BJ (cell line): ENCODE measurements around the gene MBD4. TPM values are rescaled to one million over a fixed set of nuclear protein-coding genes. Genes with fewer than 3 reads are reported as not detected.

ENCODE experiments used
- CTCF ChIA-PET: fragments of 350-600 bp; formaldehyde crosslinking; extraction: SDS; loops from one replicate; lab custom pipeline; 2021; ENCODE audit warnings: antibody characterized with exemption, inconsistent platforms; lab: Yijun Ruan, JAX
- POLR2A ChIA-PET: fragments of 300-600 bp; sonication (Branson Sonifier 250); formaldehyde crosslinking; extraction: SDS; loops from one replicate; lab custom pipeline; 2021; ENCODE audit warnings: antibody characterized with exemption; lab: Charles Lee
- DNase-seq: peaks from one replicate; pipeline ENCODE4 v3.0.0-alpha.2; 2011; ENCODE audit warnings: low read depth
- H3K27me3 ChIP-seq: 2 replicates; pipeline ENCODE4 v1.6.0; 2011; ENCODE audit warnings: low read length; ENCODE audit not compliant: control insufficient read depth, insufficient read depth
- H3K36me3 ChIP-seq: 2 replicates; pipeline ENCODE4 v1.5.1; 2011; ENCODE audit warnings: low read length; ENCODE audit not compliant: control insufficient read depth, insufficient read depth
- H3K4me3 ChIP-seq: 2 replicates; pipeline ENCODE4 v1.5.1; 2011; ENCODE audit warnings: low read depth, mild to moderate bottlenecking, control low read depth, low read length
- CTCF ChIP-seq: IDR thresholded peaks from 2 replicates; pipeline ENCODE4 v1.5.1; 2011; ENCODE audit warnings: low read depth, mild to moderate bottlenecking, control low read depth, inconsistent platforms, low read length, moderate library complexity; ENCODE audit not compliant: insufficient read depth
- polyA plus RNA-seq: library from polyadenylated mRNA; depleted of rRNA; stranded (reverse); fragments of >200 nt; gene quantifications from 2 replicates; pipeline ENCODE4 v1.2.3, GENCODE V29; 2011

MBD4 gene
- polyA plus RNA-seq, 1 experiment = 17.5 TPM

- no peak for TF ChIP-seq CTCF
- Histone ChIP-seq H3K36me3 (no peaks in the 10 kb centered on the region), H3K27me3 (no peaks in the 10 kb centered on the region), H3K4me3 (no peak overlapping the region)
- ChIA-PET CTCF (no interaction called here), POLR2A (no interaction called here)
- DNase-seq = no peak
Observed at GRCh38 chr3:129410971-129411370, 28.8 kb downstream of the MBD4 start.

GRCh38 chr3:129409541-129409940, 30.2 kb downstream of the MBD4 start:
- ChIA-PET CTCF (interaction anchor here (0.6 to 2.0 kb wide), 3 partner anchors 10 to 26 kb away, joined by 3 to 6 read pairs (median 4); no protein-coding TSS in a partner anchor), POLR2A (interaction anchor here (0.7 kb wide), 1 partner anchor 8 kb away, joined by 3 read pairs; no protein-coding TSS in a partner anchor)
- no peak for TF ChIP-seq CTCF
- DNase-seq = no peak
- no peaks in the 10 kb centered on the region for H3K36me3 ChIP-seq
- H3K4me3 ChIP-seq = no peak overlapping the region
- H3K27me3 ChIP-seq = no peaks in the 10 kb centered on the region

- CTCF ChIA-PET = interaction anchor here (0.7 kb wide), 1 partner anchor 10 kb away, joined by 3 read pairs; no protein-coding TSS in a partner anchor
Observed at GRCh38 chr3:129404610-129405009, 35.1 kb downstream of the MBD4 start.

DNA sequence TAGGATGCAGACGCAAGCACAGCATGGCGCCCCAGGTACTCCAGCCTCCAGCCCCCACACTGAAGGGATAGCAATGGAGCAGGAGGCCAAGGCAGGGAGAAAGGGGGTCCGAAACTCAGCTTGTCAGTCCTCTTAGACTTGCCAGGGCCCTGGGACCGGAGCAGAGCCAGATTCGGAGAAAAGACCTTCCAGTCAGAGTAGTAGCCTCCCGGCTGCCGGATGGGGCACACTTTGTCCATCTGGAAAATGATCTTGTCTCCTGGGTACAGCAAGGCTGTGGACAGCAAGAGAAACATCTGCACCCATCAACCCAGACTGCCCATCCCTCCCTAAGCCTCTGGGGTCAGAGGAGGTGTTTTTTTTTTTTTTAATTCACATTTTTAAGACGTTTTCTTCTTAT, 35.6 kb downstream of the MBD4 start:
- DNase-seq = no peak
- CTCF ChIA-PET = interaction anchor here (1.4 kb wide), 1 partner anchor 16 kb away, joined by 3 read pairs; no protein-coding TSS in a partner anchor
- POLR2A ChIA-PET = no interaction called here
- Histone ChIP-seq H3K36me3 (no peaks in the 10 kb centered on the region), H3K4me3 (no peak overlapping the region), H3K27me3 (no peaks in the 10 kb centered on the region)
- TF ChIP-seq CTCF = no peak

More at GRCh38 chr3:129404610-129405009, 35.1 kb downstream of the MBD4 start:
- POLR2A ChIA-PET = no interaction called here
- TF ChIP-seq CTCF = no peak
- DNase-seq = no peak
- Histone ChIP-seq H3K36me3 (no peaks in the 10 kb centered on the region), H3K4me3 (no peak overlapping the region), H3K27me3 (no peaks in the 10 kb centered on the region)

DNA sequence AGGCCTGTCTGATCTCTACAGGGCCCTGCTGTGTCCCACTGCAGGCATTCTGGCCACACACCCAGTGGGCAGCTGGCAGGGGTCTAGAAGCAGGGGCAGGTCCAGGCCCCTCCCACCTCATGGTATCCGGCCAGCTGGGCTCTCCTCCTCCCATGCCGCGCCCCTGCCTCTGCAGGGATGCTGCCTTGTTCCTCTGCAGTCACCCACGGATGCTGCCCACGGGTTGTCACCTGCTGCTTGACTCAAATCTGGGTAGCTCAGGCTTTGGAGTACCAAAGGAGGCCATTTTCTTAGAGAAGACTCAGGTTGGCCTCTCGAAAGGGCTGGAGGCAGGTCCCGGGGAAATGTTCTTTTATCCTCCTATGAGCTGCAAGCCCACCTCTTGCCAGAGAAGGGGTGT, 36.3 kb downstream of the MBD4 start:
- Histone ChIP-seq H3K36me3 (no peaks in the 10 kb centered on the region), H3K27me3 (no peaks in the 10 kb centered on the region), H3K4me3 (no peak overlapping the region)
- TF ChIP-seq CTCF = no peak
- POLR2A ChIA-PET = no interaction called here
- no peak for DNase-seq
- CTCF ChIA-PET = interaction anchor here (1.1 to 1.4 kb wide), 3 partner anchors 16 to 121 kb away, joined by 3 read pairs; no protein-coding TSS in a partner anchor
